Tibial nerve (tissue), 3 donors: ENCODE results near the gene FAM107B.

Experiments used
- POLR2A ChIP-seq, 2 donors: fragments of 450-650 bp; IDR thresholded peaks; one replicate each; pipeline ENCODE4 v1.6.1; 2017; ENCODE audit warnings: antibody characterized with exemption in 2 of 2, mild to moderate bottlenecking in 2 of 2, moderate library complexity in 2 of 2
- TF ChIP-seq, protein P1 (sequence below), 5 experiments: fragments of 200-600 bp in 3 of 5; fragments of 450-650 bp in 2 of 5; sonication (generic) in 3 of 5; IDR thresholded peaks; one replicate each; pipeline ENCODE4 v1.5.1; 2016 to 2019; ENCODE audit warnings: antibody characterized with exemption in 5 of 5, mild to moderate bottlenecking in 3 of 5, moderate library complexity in 2 of 5

DNA sequence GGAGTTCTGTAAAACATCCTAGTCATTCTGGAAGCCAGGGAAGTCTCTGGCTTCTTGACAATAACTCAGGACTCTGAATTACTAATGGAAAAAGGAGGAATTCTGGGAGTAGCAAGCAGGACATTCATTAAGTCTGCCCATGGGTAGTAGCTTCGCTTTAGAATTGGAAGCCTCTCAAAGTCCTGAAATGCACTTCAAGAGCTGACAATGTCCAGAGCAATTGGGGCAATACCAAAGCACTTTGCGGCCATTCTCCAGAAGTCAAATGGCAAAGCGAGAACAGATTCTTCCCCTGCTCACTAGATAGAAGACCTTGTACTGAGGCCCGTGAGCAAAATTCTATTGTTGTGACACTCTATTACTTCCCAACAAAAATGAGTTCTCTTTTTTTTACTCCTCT is 293.7 kb downstream of the FAM107B start:
- TF ChIP-seq POLR2A (IDR thresholded peaks at IDR 0.05): no peak
- TF ChIP-seq, protein P1, sequence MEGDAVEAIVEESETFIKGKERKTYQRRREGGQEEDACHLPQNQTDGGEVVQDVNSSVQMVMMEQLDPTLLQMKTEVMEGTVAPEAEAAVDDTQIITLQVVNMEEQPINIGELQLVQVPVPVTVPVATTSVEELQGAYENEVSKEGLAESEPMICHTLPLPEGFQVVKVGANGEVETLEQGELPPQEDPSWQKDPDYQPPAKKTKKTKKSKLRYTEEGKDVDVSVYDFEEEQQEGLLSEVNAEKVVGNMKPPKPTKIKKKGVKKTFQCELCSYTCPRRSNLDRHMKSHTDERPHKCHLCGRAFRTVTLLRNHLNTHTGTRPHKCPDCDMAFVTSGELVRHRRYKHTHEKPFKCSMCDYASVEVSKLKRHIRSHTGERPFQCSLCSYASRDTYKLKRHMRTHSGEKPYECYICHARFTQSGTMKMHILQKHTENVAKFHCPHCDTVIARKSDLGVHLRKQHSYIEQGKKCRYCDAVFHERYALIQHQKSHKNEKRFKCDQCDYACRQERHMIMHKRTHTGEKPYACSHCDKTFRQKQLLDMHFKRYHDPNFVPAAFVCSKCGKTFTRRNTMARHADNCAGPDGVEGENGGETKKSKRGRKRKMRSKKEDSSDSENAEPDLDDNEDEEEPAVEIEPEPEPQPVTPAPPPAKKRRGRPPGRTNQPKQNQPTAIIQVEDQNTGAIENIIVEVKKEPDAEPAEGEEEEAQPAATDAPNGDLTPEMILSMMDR (IDR thresholded peaks at IDR 0.05): no peak
